HL-60 (cell line): Measurements from ENCODE around the gene ADPRHL1.

Source experiments
- DNase-seq, 2 experiments: peaks; one replicate each; pipeline ENCODE4 v3.0.0-alpha.2; 2010 to 2020; ENCODE audit warnings: low read depth in 1 of 2, low spot score in 1 of 2
- H3K27ac ChIP-seq: fragments of 250-450 bp; sonication (Bioruptor Pico); replicated peaks from 2 replicates; pipeline ENCODE4 v1.5.1; 2020; ENCODE audit warnings: mild to moderate bottlenecking, moderate library complexity
- H3K27me3 ChIP-seq: fragments of 250-450 bp; sonication (Bioruptor Pico); 2 replicates; pipeline ENCODE4 v1.5.1; 2021; ENCODE audit warnings: mild to moderate bottlenecking, moderate library complexity; ENCODE audit not compliant: insufficient read depth, poor library complexity, severe bottlenecking
- H3K4me3 ChIP-seq: replicated peaks from 2 replicates; pipeline ENCODE4 v1.5.1; 2011; ENCODE audit warnings: mild to moderate bottlenecking, control low read depth, low read length; ENCODE audit not compliant: insufficient read depth
- CTCF ChIP-seq: IDR thresholded peaks from one replicate; pipeline ENCODE4 v1.5.1; 2011; ENCODE audit warnings: low read length, control low read depth, inconsistent platforms; ENCODE audit not compliant: insufficient read depth
- GABPA ChIP-seq: IDR thresholded peaks from 2 replicates; pipeline ENCODE4 v1.6.1; 2012; ENCODE audit warnings: low read depth
- POLR2AphosphoS5 ChIP-seq: IDR thresholded peaks from 2 replicates; pipeline ENCODE4 v1.6.1; 2012; ENCODE audit warnings: low read depth
- REST ChIP-seq: IDR thresholded peaks from 2 replicates; pipeline ENCODE4 v1.6.1; 2012; ENCODE audit warnings: low read depth; ENCODE audit not compliant: insufficient replicate concordance
- SPI1 ChIP-seq: IDR thresholded peaks from 2 replicates; pipeline ENCODE4 v1.6.1; 2012; ENCODE audit warnings: low read depth, mild to moderate bottlenecking, borderline replicate concordance

ADPRHL1 gene

GRCh38 chr13:113475911-113476310 is 22.6 kb upstream of the ADPRHL1 start:
- no peak for TF ChIP-seq REST
- no peak for TF ChIP-seq CTCF
- TF ChIP-seq GABPA = no peak
- TF ChIP-seq POLR2AphosphoS5 = no peak
- no peak for TF ChIP-seq SPI1
- no peak for DNase-seq
- Histone ChIP-seq H3K4me3 (no peak overlapping the region), H3K27me3 (no peaks in the 10 kb centered on the region), H3K27ac (no peak overlapping the region)

- no peak overlapping the region for H3K4me3 ChIP-seq
- H3K27me3 ChIP-seq = no peaks in the 10 kb centered on the region
- no peak for DNase-seq
- no peak overlapping the region for H3K27ac ChIP-seq
- no peak for TF ChIP-seq SPI1
- TF ChIP-seq REST = no peak
- no peak for TF ChIP-seq CTCF
- no peak for TF ChIP-seq POLR2AphosphoS5
- TF ChIP-seq GABPA = no peak
These were observed 22.0 kb upstream of the ADPRHL1 start for GRCh38 chr13:113475280-113475679.

- Histone ChIP-seq H3K27ac (peak overlapping the region; percentile 8; the same call in 1 of the 2 replicates), H3K4me3 (no peak overlapping the region), H3K27me3 (no peaks in the 10 kb centered on the region)
- peak; percentile 65 for TF ChIP-seq GABPA
- TF ChIP-seq CTCF = no peak
- TF ChIP-seq POLR2AphosphoS5 = peak; percentile 93
- TF ChIP-seq REST = no peak
- TF ChIP-seq SPI1 = no peak; the same call in 1 of the 2 replicates
- peak; percentile 88 to 97 for DNase-seq
These were observed 20.9 kb upstream of the ADPRHL1 start for GRCh38 chr13:113474179-113474578.
